Endothelial cell (in vitro differentiated cells): Measurements from ENCODE around the gene CYRIA. TPM values are rescaled to one million over a fixed set of nuclear protein-coding genes. Genes with fewer than 3 reads are reported as not detected.

Source experiments
- DNase-seq: peaks from one replicate; pipeline ENCODE4 v3.0.0; 2021; ENCODE audit warnings: low spot score
- H3K27ac Mint-ChIP-seq: one replicate; pipeline ENCODE4 v1.8.0; 2021; ENCODE audit warnings: mixed read lengths, inconsistent platforms; ENCODE audit not compliant: unreplicated experiment
- H3K27me3 Mint-ChIP-seq: one replicate; pipeline ENCODE4 v1.8.0; 2021; ENCODE audit warnings: mild to moderate bottlenecking, moderate library complexity, mixed read lengths, inconsistent platforms; ENCODE audit not compliant: unreplicated experiment
- H3K36me3 Mint-ChIP-seq: one replicate; pipeline ENCODE4 v1.8.0; 2021; ENCODE audit warnings: mild to moderate bottlenecking, low read depth, mixed read lengths, inconsistent platforms; ENCODE audit not compliant: unreplicated experiment
- H3K4me1 Mint-ChIP-seq: one replicate; pipeline ENCODE4 v1.8.0; 2021; ENCODE audit warnings: mild to moderate bottlenecking, mixed read lengths, inconsistent platforms; ENCODE audit not compliant: unreplicated experiment
- H3K4me3 Mint-ChIP-seq: one replicate; pipeline ENCODE4 v1.8.0; 2021; ENCODE audit warnings: mild to moderate bottlenecking, mixed read lengths, inconsistent platforms; ENCODE audit not compliant: unreplicated experiment
- H3K9me3 Mint-ChIP-seq: one replicate; pipeline ENCODE4 v1.8.0; 2021; ENCODE audit warnings: mixed read lengths, inconsistent platforms; ENCODE audit not compliant: unreplicated experiment
- CTCF ChIP-seq: fragments of 200-600 bp; sonication (generic); IDR thresholded peaks from one replicate; pipeline ENCODE4 v1.5.0; 2021; ENCODE audit warnings: antibody characterized with exemption; ENCODE audit not compliant: unreplicated experiment
- total RNA-seq: library from RNA; stranded (reverse); fragmentation: NEBNext Ultra II Directional; extraction: Animal tissue kit (Norgen Biotek cat#: 25700); gene quantifications from one replicate; pipeline ENCODE4 v1.2.1, GENCODE V29; 2021; ENCODE audit not compliant: unreplicated experiment

The CYRIA gene
- total RNA-seq, 1 donor from 2014 or later: 32.4 TPM

- no peak overlapping the region for H3K4me3 Mint-ChIP-seq
- no peaks in the 10 kb centered on the region for H3K36me3 Mint-ChIP-seq
- TF ChIP-seq CTCF: no peak
- peaks cover 3% of the 10 kb centered on the region for H3K27me3 Mint-ChIP-seq
- H3K27ac Mint-ChIP-seq: no peak overlapping the region
- H3K9me3 Mint-ChIP-seq: no peaks in the 10 kb centered on the region
- peaks cover 10% of the 10 kb centered on the region for H3K4me1 Mint-ChIP-seq
- DNase-seq: no peak
Measured at GRCh38 chr2:16645775-16646559, 19.7 kb downstream of the CYRIA start.

GRCh38 chr2:16645088-16645487 is 20.5 kb downstream of the CYRIA start:
- Mint-ChIP-seq H3K4me1 (peaks cover 3% of the 10 kb centered on the region), H3K27me3 (peaks cover 3% of the 10 kb centered on the region), H3K9me3 (no peaks in the 10 kb centered on the region), H3K4me3 (no peak overlapping the region), H3K36me3 (no peaks in the 10 kb centered on the region), H3K27ac (no peak overlapping the region)
- TF ChIP-seq CTCF: no peak
- no peak for DNase-seq

- Mint-ChIP-seq H3K27ac (no peak overlapping the region), H3K9me3 (no peaks in the 10 kb centered on the region), H3K4me1 (peaks cover 5% of the 10 kb centered on the region), H3K36me3 (no peaks in the 10 kb centered on the region), H3K27me3 (peaks cover 3% of the 10 kb centered on the region), H3K4me3 (no peak overlapping the region)
- DNase-seq: no peak
- no peak for TF ChIP-seq CTCF
Measured at GRCh38 chr2:16644221-16644925, 21.3 kb downstream of the CYRIA start.

GRCh38 chr2:16643099-16643498 is 22.5 kb downstream of the CYRIA start:
- Mint-ChIP-seq H3K4me3 (no peak overlapping the region), H3K27ac (no peak overlapping the region), H3K9me3 (no peaks in the 10 kb centered on the region), H3K36me3 (peaks cover 5% of the 10 kb centered on the region), H3K4me1 (peaks cover 12% of the 10 kb centered on the region), H3K27me3 (no peaks in the 10 kb centered on the region)
- no peak for TF ChIP-seq CTCF
- no peak for DNase-seq

GRCh38 chr2:16642088-16642487 is 23.5 kb downstream of the CYRIA start:
- TF ChIP-seq CTCF: no peak
- no peak for DNase-seq
- H3K36me3 Mint-ChIP-seq: peaks cover 15% of the 10 kb centered on the region
- H3K4me1 Mint-ChIP-seq: peaks cover 17% of the 10 kb centered on the region
- H3K27me3 Mint-ChIP-seq: no peaks in the 10 kb centered on the region
- no peak overlapping the region for H3K27ac Mint-ChIP-seq
- H3K4me3 Mint-ChIP-seq: no peak overlapping the region
- H3K9me3 Mint-ChIP-seq: no peaks in the 10 kb centered on the region
